MM.1S (cell line): ENCODE data around the gene ZMYM4.

Experiments used
- DNase-seq: peaks from one replicate; pipeline ENCODE4 v3.0.0-alpha.2; 2015
- H2AFZ ChIP-seq: fragments of 300-600 bp; sonication (generic); 2 replicates; pipeline ENCODE4 v1.6.0; 2016; ENCODE audit warnings: antibody characterized with exemption, low read length
- H3F3A ChIP-seq: fragments of 300-600 bp; sonication (generic); 2 replicates; pipeline ENCODE4 v1.6.1; 2016; ENCODE audit warnings: mild to moderate bottlenecking, antibody characterized with exemption, low read length, moderate library complexity, mixed read lengths; ENCODE audit not compliant: insufficient read depth
- H3K27ac ChIP-seq: fragments of 300-600 bp; sonication (generic); 2 replicates; pipeline ENCODE4 v1.5.1; 2016; ENCODE audit warnings: mild to moderate bottlenecking, low read length
- H3K27me3 ChIP-seq: fragments of 300-600 bp; sonication (generic); replicated peaks from 2 replicates; pipeline ENCODE4 v1.6.0; 2016; ENCODE audit warnings: low read length; ENCODE audit not compliant: insufficient read depth
- H3K36me3 ChIP-seq: fragments of 300-600 bp; sonication (generic); replicated peaks from 2 replicates; pipeline ENCODE4 v1.6.1; 2016; ENCODE audit warnings: mild to moderate bottlenecking, low read length, mixed read lengths; ENCODE audit not compliant: insufficient read depth
- H3K4me1 ChIP-seq: fragments of 300-600 bp; sonication (generic); 2 replicates; pipeline ENCODE4 v1.6.1; 2016; ENCODE audit warnings: low read length, mixed read lengths
- H3K4me2 ChIP-seq: fragments of 300-600 bp; sonication (generic); 2 replicates; pipeline ENCODE4 v1.6.0; 2016; ENCODE audit warnings: low read depth, low read length
- H3K4me3 ChIP-seq: fragments of 300-600 bp; sonication (generic); 2 replicates; pipeline ENCODE4 v1.5.1; 2016; ENCODE audit warnings: low read length, mixed read lengths
- H3K79me2 ChIP-seq: fragments of 300-600 bp; sonication (generic); 2 replicates; pipeline ENCODE4 v1.6.1; 2016; ENCODE audit warnings: mixed run types, low read length, mixed read lengths
- H3K9ac ChIP-seq: fragments of 300-600 bp; sonication (generic); 2 replicates; pipeline ENCODE4 v1.6.1; 2016; ENCODE audit warnings: low read length, mixed read lengths
- H3K9me2 ChIP-seq: fragments of 300-600 bp; sonication (generic); replicated peaks from 2 replicates; pipeline ENCODE4 v1.6.1; 2016; ENCODE audit warnings: mild to moderate bottlenecking, low read length, mixed read lengths; ENCODE audit not compliant: insufficient read depth
- H3K9me3 ChIP-seq: fragments of 300-600 bp; sonication (generic); replicated peaks from 2 replicates; pipeline ENCODE4 v1.6.1; 2016; ENCODE audit warnings: mild to moderate bottlenecking, low read length, mixed read lengths; ENCODE audit not compliant: insufficient read depth
- H4K20me1 ChIP-seq: fragments of 300-600 bp; sonication (generic); 2 replicates; pipeline ENCODE4 v1.6.1; 2016; ENCODE audit warnings: mild to moderate bottlenecking, low read length, moderate library complexity, mixed read lengths; ENCODE audit not compliant: insufficient read depth
- EZH2 ChIP-seq: fragments of 300-600 bp; sonication (generic); optimal IDR thresholded peaks from 2 replicates; pipeline ENCODE3; 2017; ENCODE audit warnings: low read depth, mild to moderate bottlenecking, antibody characterized with exemption, low read length, mixed read lengths
- EZH2phosphoT487 ChIP-seq: fragments of 300-600 bp; sonication (generic); IDR thresholded peaks from 2 replicates; pipeline ENCODE4 v1.6.1; 2018; ENCODE audit warnings: antibody characterized with exemption, low read length
- TF ChIP-seq, protein P1 (sequence below): fragments of 300-600 bp; sonication (generic); IDR thresholded peaks from 2 replicates; pipeline ENCODE4 v1.5.1; 2016; ENCODE audit warnings: antibody characterized with exemption, low read length, mixed read lengths

ZMYM4 gene

DNA sequence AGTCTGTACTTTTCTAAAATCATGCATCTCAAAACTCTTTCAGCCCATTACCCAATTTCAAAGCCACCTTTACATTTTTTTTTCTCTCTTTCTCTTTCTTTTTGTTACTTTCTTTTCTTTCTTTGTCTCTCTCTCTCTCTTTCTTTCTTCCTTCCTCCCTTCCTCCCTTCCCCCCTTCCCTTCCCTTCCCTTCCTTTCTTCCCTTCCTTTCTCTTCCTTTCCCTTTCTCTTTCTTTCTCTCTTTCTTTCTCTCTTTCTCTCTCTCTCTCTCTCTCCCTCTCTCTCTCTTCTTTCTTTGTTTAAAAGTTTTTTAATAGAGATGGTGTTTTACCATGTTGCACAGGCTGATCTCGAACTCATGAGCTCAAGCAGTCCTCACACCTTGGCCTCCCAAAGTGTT is 11.5 kb downstream of the ZMYM4 start:
- H3K79me2 ChIP-seq, result peaks cover 27% of the 10 kb centered on the region
- H3K9me3 ChIP-seq, result no peaks in the 10 kb centered on the region
- no peak for DNase-seq
- H3K36me3 ChIP-seq, result no peaks in the 10 kb centered on the region
- H3F3A ChIP-seq, result no peaks in the 10 kb centered on the region
- no peaks in the 10 kb centered on the region for H3K9me2 ChIP-seq
- no peak overlapping the region for H3K9ac ChIP-seq
- TF ChIP-seq, protein P1, sequence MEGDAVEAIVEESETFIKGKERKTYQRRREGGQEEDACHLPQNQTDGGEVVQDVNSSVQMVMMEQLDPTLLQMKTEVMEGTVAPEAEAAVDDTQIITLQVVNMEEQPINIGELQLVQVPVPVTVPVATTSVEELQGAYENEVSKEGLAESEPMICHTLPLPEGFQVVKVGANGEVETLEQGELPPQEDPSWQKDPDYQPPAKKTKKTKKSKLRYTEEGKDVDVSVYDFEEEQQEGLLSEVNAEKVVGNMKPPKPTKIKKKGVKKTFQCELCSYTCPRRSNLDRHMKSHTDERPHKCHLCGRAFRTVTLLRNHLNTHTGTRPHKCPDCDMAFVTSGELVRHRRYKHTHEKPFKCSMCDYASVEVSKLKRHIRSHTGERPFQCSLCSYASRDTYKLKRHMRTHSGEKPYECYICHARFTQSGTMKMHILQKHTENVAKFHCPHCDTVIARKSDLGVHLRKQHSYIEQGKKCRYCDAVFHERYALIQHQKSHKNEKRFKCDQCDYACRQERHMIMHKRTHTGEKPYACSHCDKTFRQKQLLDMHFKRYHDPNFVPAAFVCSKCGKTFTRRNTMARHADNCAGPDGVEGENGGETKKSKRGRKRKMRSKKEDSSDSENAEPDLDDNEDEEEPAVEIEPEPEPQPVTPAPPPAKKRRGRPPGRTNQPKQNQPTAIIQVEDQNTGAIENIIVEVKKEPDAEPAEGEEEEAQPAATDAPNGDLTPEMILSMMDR, result no peak
- TF ChIP-seq EZH2, result no peak
- TF ChIP-seq EZH2phosphoT487, result no peak
- H3K27ac ChIP-seq, result no peak overlapping the region
- H2AFZ ChIP-seq, result no peak overlapping the region
- no peak overlapping the region for H3K4me3 ChIP-seq
- no peaks in the 10 kb centered on the region for H4K20me1 ChIP-seq
- H3K27me3 ChIP-seq, result no peaks in the 10 kb centered on the region
- no peak overlapping the region for H3K4me2 ChIP-seq
- no peaks in the 10 kb centered on the region for H3K4me1 ChIP-seq

DNA sequence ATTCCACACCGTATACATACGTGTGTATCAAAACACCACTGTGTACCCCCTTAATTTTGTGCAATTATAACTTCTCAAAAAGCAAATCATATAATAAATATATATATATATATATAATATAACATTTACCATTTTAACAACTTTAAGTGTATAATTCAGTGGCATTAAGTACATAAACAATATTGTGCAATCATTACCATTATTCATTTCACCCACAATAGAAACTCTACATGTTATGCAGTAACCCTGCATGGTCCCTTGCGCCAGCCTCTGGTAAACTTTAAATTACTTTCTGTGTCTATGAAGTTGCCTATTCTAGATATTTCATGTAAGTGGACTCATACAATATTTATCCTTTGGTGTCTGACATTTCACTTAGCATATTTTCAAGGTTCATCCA is 13.1 kb downstream of the ZMYM4 start:
- no peak overlapping the region for H3K27ac ChIP-seq
- no peak overlapping the region for H3K4me2 ChIP-seq
- H3K27me3 ChIP-seq, result no peaks in the 10 kb centered on the region
- H3F3A ChIP-seq, result no peaks in the 10 kb centered on the region
- H4K20me1 ChIP-seq, result no peaks in the 10 kb centered on the region
- no peak overlapping the region for H3K4me3 ChIP-seq
- TF ChIP-seq EZH2phosphoT487, result no peak
- TF ChIP-seq EZH2, result no peak
- TF ChIP-seq, protein P1, result no peak
- peaks cover 23% of the 10 kb centered on the region for H3K79me2 ChIP-seq
- H3K9ac ChIP-seq, result no peak overlapping the region
- H3K36me3 ChIP-seq, result no peaks in the 10 kb centered on the region
- H3K9me3 ChIP-seq, result no peaks in the 10 kb centered on the region
- no peak overlapping the region for H2AFZ ChIP-seq
- no peaks in the 10 kb centered on the region for H3K4me1 ChIP-seq
- no peaks in the 10 kb centered on the region for H3K9me2 ChIP-seq
- DNase-seq, result no peak

DNA sequence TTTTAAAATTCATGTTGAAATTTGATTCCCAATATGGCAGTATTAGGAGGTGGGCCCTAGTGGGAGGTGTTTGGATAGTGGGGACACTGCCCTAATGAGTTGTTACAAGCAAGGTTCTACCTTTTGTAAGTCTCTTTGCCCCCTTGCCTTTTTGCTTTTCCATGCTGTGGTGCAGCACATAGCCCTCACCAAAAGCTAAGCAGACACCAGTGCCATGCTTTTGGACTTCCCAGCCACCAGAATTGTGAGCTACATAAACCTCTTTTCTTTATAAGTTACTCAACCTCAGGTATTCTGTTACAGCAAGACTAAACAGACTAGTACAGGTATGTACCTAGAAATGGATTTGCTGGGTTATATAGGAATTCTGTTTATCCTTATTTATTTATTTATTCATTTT is 13.7 kb downstream of the ZMYM4 start:
- Histone ChIP-seq H3K9me2 (no peaks in the 10 kb centered on the region), H4K20me1 (no peaks in the 10 kb centered on the region), H3K9me3 (no peaks in the 10 kb centered on the region), H3K36me3 (no peaks in the 10 kb centered on the region), H3K79me2 (peaks cover 18% of the 10 kb centered on the region), H3K27me3 (no peaks in the 10 kb centered on the region), H3F3A (no peaks in the 10 kb centered on the region), H3K9ac (no peak overlapping the region), H3K4me3 (no peak overlapping the region), H3K4me1 (no peaks in the 10 kb centered on the region), H2AFZ (no peak overlapping the region), H3K27ac (no peak overlapping the region), H3K4me2 (no peak overlapping the region)
- DNase-seq, result no peak
- TF ChIP-seq EZH2 (no peak), EZH2phosphoT487 (no peak)
- TF ChIP-seq, protein P1, result no peak

DNA sequence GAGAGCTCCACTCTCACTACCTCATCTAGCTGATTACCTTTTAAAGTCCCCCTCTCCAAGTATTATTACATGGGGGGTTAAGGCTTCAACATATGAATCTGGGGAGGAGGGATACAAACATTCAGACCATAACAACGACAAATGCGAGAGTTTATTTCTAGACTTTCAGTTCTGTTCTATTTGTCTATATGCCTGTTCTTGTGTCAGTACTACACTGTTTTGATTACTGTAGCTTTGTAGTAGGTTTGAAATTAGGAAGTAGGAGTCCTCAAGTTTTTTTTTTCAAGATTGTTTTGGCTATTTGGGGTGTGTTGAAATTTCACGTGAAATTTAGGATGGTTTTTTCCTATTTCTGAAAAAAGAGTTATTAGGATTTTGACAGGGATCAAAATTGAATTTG is 16.3 kb downstream of the ZMYM4 start:
- Histone ChIP-seq H3K79me2 (peaks cover 7% of the 10 kb centered on the region), H3K9ac (no peak overlapping the region), H3K36me3 (no peaks in the 10 kb centered on the region), H3K9me2 (no peaks in the 10 kb centered on the region), H3K27ac (no peak overlapping the region), H3K9me3 (no peaks in the 10 kb centered on the region), H2AFZ (no peak overlapping the region), H4K20me1 (no peaks in the 10 kb centered on the region), H3K27me3 (no peaks in the 10 kb centered on the region), H3K4me2 (no peak overlapping the region), H3K4me3 (no peak overlapping the region), H3K4me1 (no peaks in the 10 kb centered on the region), H3F3A (no peaks in the 10 kb centered on the region)
- no peak for DNase-seq
- no peak for TF ChIP-seq EZH2phosphoT487
- no peak for TF ChIP-seq EZH2
- TF ChIP-seq, protein P1, result no peak
